Thyroid gland (tissue), 4 donors: ENCODE data around the gene AR. TPM values are rescaled to one million over a fixed set of nuclear protein-coding genes. Genes with fewer than 3 reads are reported as not detected.
A peak's percentile ranks its signal among the peaks of the same experiment; 100 is the strongest.

Experiments
- DNase-seq, 2 donors: peaks; one replicate each; pipeline ENCODE4 v3.0.0-alpha.2; 2019
- H3K27ac ChIP-seq, 3 donors: fragments of 200-600 bp; sonication (generic); 1 replicate in 2 of 3; 2 replicates in 1 of 3; pipeline ENCODE4 v1.5.1; 2016 to 2019; ENCODE audit warnings: mild to moderate bottlenecking in 1 of 3, moderate library complexity in 1 of 3
- H3K27me3 ChIP-seq: fragments of 200-600 bp; sonication (generic); one replicate; pipeline ENCODE4 v1.5.1; 2019
- H3K36me3 ChIP-seq, 2 donors: fragments of 200-600 bp; sonication (generic); one replicate each; pipeline ENCODE4 v1.5.1; 2016 to 2019
- H3K4me1 ChIP-seq, 2 donors: fragments of 200-600 bp; sonication (generic); one replicate each; pipeline ENCODE4 v1.5.1; 2017 to 2019
- H3K4me3 ChIP-seq, 3 donors: fragments of 200-600 bp; sonication (generic); replicated peaks in 1 of 3; 1 replicate in 2 of 3; 2 replicates in 1 of 3; pipeline ENCODE4 v1.5.1; 2016; ENCODE audit warnings: mild to moderate bottlenecking in 1 of 3
- H3K9me3 ChIP-seq: fragments of 200-600 bp; sonication (generic); one replicate; pipeline ENCODE4 v1.5.1; 2017
- POLR2A ChIP-seq, 2 donors: fragments of 450-650 bp; IDR thresholded peaks; one replicate each; pipeline ENCODE4 v1.6.1; 2017; ENCODE audit warnings: antibody characterized with exemption in 2 of 2, mild to moderate bottlenecking in 2 of 2, moderate library complexity in 1 of 2
- WGBS, 2 donors: methylation state at CpG; one replicate each; pipeline ENCODE4 v1.1.5; 2017; 5-methylcytosine and 5-hydroxymethylcytosine counted together
- intact Hi-C: fragments of 100-400 bp; cut with DNase I; formaldehyde crosslinking; loops from one replicate; pipeline ENCODE4 v1.15.1; 2023
- total RNA-seq, 4 donors: library from RNA; depleted of rRNA; stranded (reverse); fragments of >200 nt; gene quantifications; one replicate each; pipeline ENCODE4 v1.2.3, GENCODE V29; 2016
- TF ChIP-seq, protein P1 (sequence below), 6 experiments: fragments of 200-600 bp in 3 of 6; fragments of 450-650 bp in 3 of 6; sonication (generic) in 3 of 6; IDR thresholded peaks; one replicate each; pipeline ENCODE4 v1.5.1; 2016 to 2019; ENCODE audit warnings: antibody characterized with exemption in 6 of 6, mild to moderate bottlenecking in 2 of 6, inconsistent platforms in 1 of 6, moderate library complexity in 1 of 6

Gene AR
- total RNA-seq, 4 donors from 2014 or later: 5.2 to 15.0 (median 11.6) TPM

DNA sequence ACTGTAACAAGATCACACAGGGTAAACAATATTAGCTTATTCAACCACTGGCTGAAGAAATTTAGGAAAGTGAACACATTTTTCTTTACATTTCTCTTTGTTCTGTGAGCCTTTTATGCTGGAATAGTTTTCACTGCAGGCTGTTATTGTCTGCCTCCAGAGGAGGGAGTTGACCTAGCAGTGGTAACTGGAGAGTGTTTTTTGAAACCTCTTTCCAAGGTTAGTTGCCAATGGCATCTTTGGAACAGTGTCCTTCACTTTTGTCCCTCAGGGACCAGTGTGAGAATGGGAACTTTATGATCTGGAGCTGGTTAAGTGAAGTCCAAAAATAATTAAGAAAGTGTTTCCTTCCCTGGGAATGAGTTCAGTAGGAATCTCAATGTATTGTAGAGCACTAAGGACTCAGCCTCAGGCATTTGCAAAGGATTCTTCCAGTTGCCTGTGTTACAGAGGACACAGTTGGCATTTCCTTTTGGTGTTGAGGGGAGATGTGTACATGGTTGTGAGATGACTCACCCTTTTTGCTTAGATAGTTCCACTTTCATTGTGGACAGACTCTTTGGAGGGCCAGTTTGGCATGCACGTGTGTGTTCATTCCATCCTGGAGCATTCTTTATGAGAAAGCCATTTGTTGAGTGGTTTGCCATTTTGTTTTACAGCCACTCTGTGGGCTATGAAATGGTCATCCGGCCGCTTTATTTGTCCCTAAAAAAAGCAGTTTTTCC is 61.3 kb downstream of the AR start:
- TF ChIP-seq, protein P1, sequence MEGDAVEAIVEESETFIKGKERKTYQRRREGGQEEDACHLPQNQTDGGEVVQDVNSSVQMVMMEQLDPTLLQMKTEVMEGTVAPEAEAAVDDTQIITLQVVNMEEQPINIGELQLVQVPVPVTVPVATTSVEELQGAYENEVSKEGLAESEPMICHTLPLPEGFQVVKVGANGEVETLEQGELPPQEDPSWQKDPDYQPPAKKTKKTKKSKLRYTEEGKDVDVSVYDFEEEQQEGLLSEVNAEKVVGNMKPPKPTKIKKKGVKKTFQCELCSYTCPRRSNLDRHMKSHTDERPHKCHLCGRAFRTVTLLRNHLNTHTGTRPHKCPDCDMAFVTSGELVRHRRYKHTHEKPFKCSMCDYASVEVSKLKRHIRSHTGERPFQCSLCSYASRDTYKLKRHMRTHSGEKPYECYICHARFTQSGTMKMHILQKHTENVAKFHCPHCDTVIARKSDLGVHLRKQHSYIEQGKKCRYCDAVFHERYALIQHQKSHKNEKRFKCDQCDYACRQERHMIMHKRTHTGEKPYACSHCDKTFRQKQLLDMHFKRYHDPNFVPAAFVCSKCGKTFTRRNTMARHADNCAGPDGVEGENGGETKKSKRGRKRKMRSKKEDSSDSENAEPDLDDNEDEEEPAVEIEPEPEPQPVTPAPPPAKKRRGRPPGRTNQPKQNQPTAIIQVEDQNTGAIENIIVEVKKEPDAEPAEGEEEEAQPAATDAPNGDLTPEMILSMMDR (IDR thresholded peaks at IDR 0.05): no peak
- TF ChIP-seq POLR2A (IDR thresholded peaks at IDR 0.05): no peak
- peak in 1 of 2 donors; percentile 1 for DNase-seq
- no peaks in the 10 kb centered on the region for H3K4me1 ChIP-seq
- intact Hi-C loops: no loop called here
- H3K27ac ChIP-seq: no peak overlapping the region
- no peaks in the 10 kb centered on the region for H3K9me3 ChIP-seq
- H3K27me3 ChIP-seq: no peaks in the 10 kb centered on the region
- 72 to 84% methylated on average over 3 of the region's 3 CpGs for WGBS, 2 donors
- H3K36me3 ChIP-seq: no peaks in the 10 kb centered on the region
- no peak overlapping the region for H3K4me3 ChIP-seq

DNA sequence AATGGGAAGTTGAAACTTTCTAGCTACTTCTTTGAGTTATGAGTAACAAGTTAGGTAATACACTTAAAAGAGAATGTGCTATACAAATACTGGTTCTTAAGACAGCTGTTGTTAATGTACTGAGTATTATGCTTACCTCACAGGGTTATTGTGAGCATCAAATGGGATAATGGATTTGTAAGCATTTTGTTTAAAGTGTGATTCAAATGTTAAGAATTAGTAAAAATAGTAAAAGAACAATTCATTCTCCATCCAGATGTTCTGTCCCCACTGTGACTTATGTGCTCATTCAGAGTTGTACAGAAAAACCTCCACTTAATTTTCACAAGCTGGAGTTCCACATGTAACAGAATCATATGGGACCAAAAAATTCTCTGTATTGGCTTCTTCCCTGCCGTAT is 63.6 kb downstream of the AR start:
- TF ChIP-seq POLR2A (IDR thresholded peaks at IDR 0.05): no peak
- TF ChIP-seq, protein P1 (IDR thresholded peaks at IDR 0.05): no peak
- Histone ChIP-seq H3K36me3 (no peaks in the 10 kb centered on the region), H3K27ac (no peak overlapping the region), H3K4me3 (no peak overlapping the region), H3K9me3 (no peaks in the 10 kb centered on the region), H3K27me3 (no peaks in the 10 kb centered on the region), H3K4me1 (no peaks in the 10 kb centered on the region)
- intact Hi-C loops: no loop called here
- WGBS, 2 donors: 100% methylated on average over 1 of the region's 1 CpG
- DNase-seq: no peak

DNA sequence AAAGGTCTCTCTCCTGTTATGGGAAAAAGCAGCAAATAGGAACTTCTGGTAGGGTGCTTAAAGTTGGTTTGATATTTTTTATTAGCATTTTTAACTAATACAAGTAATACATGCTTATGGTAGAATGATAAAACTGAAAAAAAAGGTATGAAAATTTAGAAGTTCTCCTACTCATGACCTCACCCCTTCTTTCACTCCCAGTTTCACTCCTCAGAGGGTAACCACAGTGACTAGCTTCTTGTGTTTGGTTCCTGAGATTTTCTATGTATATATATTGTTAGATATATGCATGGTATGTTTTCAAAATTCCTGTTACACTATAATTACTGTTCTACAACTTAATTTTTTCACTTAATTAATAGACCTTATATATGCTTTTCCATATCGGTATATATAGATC is 66.5 kb downstream of the AR start:
- Histone ChIP-seq H3K4me3 (no peak overlapping the region), H3K27ac (no peak overlapping the region), H3K27me3 (no peaks in the 10 kb centered on the region), H3K36me3 (no peaks in the 10 kb centered on the region), H3K9me3 (no peaks in the 10 kb centered on the region), H3K4me1 (no peaks in the 10 kb centered on the region)
- no peak for TF ChIP-seq POLR2A (IDR thresholded peaks at IDR 0.05)
- TF ChIP-seq, protein P1 (IDR thresholded peaks at IDR 0.05): no peak
- 0% methylated on average over 1 of the region's 1 CpG for WGBS, 2 donors
- intact Hi-C loops: no loop called here
- no peak for DNase-seq

DNA sequence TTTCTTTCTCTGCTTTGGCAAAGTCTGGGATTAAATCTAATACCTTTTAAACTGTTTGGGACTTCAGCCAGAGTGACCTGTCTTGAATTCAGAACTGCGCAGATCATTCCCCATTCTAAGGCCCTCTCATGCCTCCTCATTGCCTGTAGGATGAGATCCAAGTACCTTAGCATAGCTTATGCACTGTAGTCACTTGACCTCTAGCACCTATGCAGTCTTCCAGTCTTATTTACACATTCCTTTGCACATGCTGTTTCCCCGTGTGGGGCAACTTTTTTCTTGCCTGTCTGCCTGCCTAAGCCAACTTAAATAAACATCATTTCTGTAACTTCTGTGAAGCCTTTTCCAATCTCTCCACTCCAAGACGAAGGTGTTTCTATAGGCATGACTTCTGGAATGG is 68.4 kb downstream of the AR start:
- no peaks in the 10 kb centered on the region for H3K4me1 ChIP-seq
- H3K4me3 ChIP-seq: no peak overlapping the region
- WGBS, 2 donors: 46 to 51% methylated on average over 3 of the region's 3 CpGs
- H3K36me3 ChIP-seq: no peaks in the 10 kb centered on the region
- intact Hi-C loops: no loop called here
- H3K27ac ChIP-seq: no peak overlapping the region
- no peak for DNase-seq
- TF ChIP-seq, protein P1 (IDR thresholded peaks at IDR 0.05): no peak
- H3K27me3 ChIP-seq: no peaks in the 10 kb centered on the region
- H3K9me3 ChIP-seq: no peaks in the 10 kb centered on the region

DNA sequence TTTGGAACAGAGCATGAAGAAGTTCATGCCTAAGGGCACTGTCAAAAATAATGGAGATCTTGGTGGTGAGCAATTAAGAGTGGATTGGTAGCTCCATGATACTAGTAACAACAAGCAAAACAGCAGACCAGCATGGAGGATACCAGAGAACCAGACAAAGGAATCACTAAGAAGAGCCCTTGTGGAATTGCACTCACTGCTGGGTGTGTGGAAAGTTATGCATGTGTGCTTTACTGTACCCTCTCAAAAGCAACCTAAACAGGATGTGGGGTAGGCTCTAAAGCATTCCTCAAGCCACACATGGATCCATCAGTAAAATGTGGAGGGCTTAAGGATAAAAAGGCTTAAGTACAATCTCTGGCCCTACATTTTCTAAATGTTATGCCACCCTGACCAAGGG is 69.5 kb downstream of the AR start:
- intact Hi-C loops: no loop called here
- Histone ChIP-seq H3K4me3 (no peak overlapping the region), H3K4me1 (no peaks in the 10 kb centered on the region), H3K27me3 (no peaks in the 10 kb centered on the region), H3K27ac (no peak overlapping the region), H3K9me3 (no peaks in the 10 kb centered on the region), H3K36me3 (no peaks in the 10 kb centered on the region)
- no peak for TF ChIP-seq POLR2A (IDR thresholded peaks at IDR 0.05)
- TF ChIP-seq, protein P1 (IDR thresholded peaks at IDR 0.05): no peak
- no peak for DNase-seq
